ENCODE results near the gene NLE1. TPM values are rescaled to one million over a fixed set of nuclear protein-coding genes. Genes with fewer than 3 reads are reported as not detected.

Gene NLE1
- total and polyA plus RNA-seq, 8 donors, result 6.2 to 208 (median 9.2) TPM; not detected in 1

- Histone ChIP-seq H3K27me3 (no peaks in the 10 kb centered on the region), H3K4me3 (no peak overlapping the region), H3K9me3 (no peaks in the 10 kb centered on the region), H3K4me1 (no peaks in the 10 kb centered on the region), H3K36me3 (peaks cover 16 to 73% (median 71%) of the 10 kb centered on the region in 4 donors), H3K27ac (no peak overlapping the region)
- no peak for DNase-seq
- intact Hi-C loops (cut with DNase I; ENCODE audit: low total_unique reads), result no loop called here
- 94 to 97% (median 96%) methylated on average over 5 of the region's 5 CpGs for WGBS, 5 donors
- TF ChIP-seq CTCF (IDR thresholded peaks at IDR 0.05) (no peak), EP300 (IDR thresholded peaks at IDR 0.05) (no peak), POLR2A (IDR thresholded peaks at IDR 0.05) (no peak), POLR2AphosphoS5 (IDR thresholded peaks at IDR 0.05) (no peak)
Measured at GRCh38 chr17:35104844-35105450, 37.2 kb downstream of the NLE1 start.

- Histone ChIP-seq H3K4me3 (no peak overlapping the region), H3K36me3 (peaks cover 21 to 90% (median 85%) of the 10 kb centered on the region in 4 donors), H3K27ac (no peak overlapping the region), H3K9me3 (no peaks in the 10 kb centered on the region), H3K27me3 (no peaks in the 10 kb centered on the region), H3K4me1 (no peaks in the 10 kb centered on the region)
- TF ChIP-seq POLR2AphosphoS5 (IDR thresholded peaks at IDR 0.05) (no peak), EP300 (IDR thresholded peaks at IDR 0.05) (no peak), CTCF (IDR thresholded peaks at IDR 0.05) (no peak)
- intact Hi-C loops (cut with DNase I; ENCODE audit: low total_unique reads), result no loop called here
- DNase-seq, result no peak
- 84 to 94% (median 91%) methylated on average over 3 to 5 of the region's 5 CpGs for WGBS, 5 donors
Measured at GRCh38 chr17:35103271-35103670, 38.8 kb downstream of the NLE1 start.

GRCh38 chr17:35101725-35102124 is 40.4 kb downstream of the NLE1 start:
- H3K36me3 ChIP-seq, result peaks cover 21 to 92% (median 85%) of the 10 kb centered on the region in 4 donors
- intact Hi-C loops (cut with DNase I; ENCODE audit: low total_unique reads), result no loop called here
- H3K27me3 ChIP-seq, result no peaks in the 10 kb centered on the region
- 84 to 92% (median 91%) methylated on average over 2 of the region's 2 CpGs for WGBS, 5 donors
- H3K4me3 ChIP-seq, result no peak overlapping the region
- no peak overlapping the region for H3K27ac ChIP-seq
- H3K4me1 ChIP-seq, result no peaks in the 10 kb centered on the region
- H3K9me3 ChIP-seq, result no peaks in the 10 kb centered on the region
- no peak for TF ChIP-seq POLR2A (IDR thresholded peaks at IDR 0.05)
- no peak for DNase-seq

- no peak for DNase-seq
- TF ChIP-seq CTCF (IDR thresholded peaks at IDR 0.05) (no peak), POLR2AphosphoS5 (IDR thresholded peaks at IDR 0.05) (no peak), POLR2A (IDR thresholded peaks at IDR 0.05) (no peak), EP300 (IDR thresholded peaks at IDR 0.05) (no peak)
- intact Hi-C loops (cut with DNase I; ENCODE audit: low total_unique reads), result no loop called here
- Histone ChIP-seq H3K27me3 (no peaks in the 10 kb centered on the region), H3K4me1 (no peaks in the 10 kb centered on the region), H3K27ac (no peak overlapping the region), H3K4me3 (no peak overlapping the region), H3K36me3 (peaks cover 21 to 85% (median 78%) of the 10 kb centered on the region in 4 donors), H3K9me3 (no peaks in the 10 kb centered on the region)
- WGBS, 5 donors, result 94 to 97% (median 96%) methylated on average over 14 of the region's 14 CpGs
Measured at GRCh38 chr17:35101036-35101435, 41.1 kb downstream of the NLE1 start.

GRCh38 chr17:35099908-35100307 is 42.2 kb downstream of the NLE1 start:
- no peak for DNase-seq
- intact Hi-C loops (cut with DNase I; ENCODE audit: low total_unique reads), result loop anchor here (10.0 kb wide), 1 partner anchor 95 kb away; no protein-coding TSS in a partner anchor
- H3K9me3 ChIP-seq, result no peaks in the 10 kb centered on the region
- H3K36me3 ChIP-seq, result peaks cover 21 to 73% (median 67%) of the 10 kb centered on the region in 4 donors
- H3K4me1 ChIP-seq, result no peaks in the 10 kb centered on the region
- H3K27me3 ChIP-seq, result no peaks in the 10 kb centered on the region
- WGBS, 5 donors, result 84 to 93% (median 90%) methylated on average over 3 of the region's 3 CpGs
- H3K4me3 ChIP-seq, result no peak overlapping the region
- TF ChIP-seq CTCF (IDR thresholded peaks at IDR 0.05) (no peak), POLR2AphosphoS5 (IDR thresholded peaks at IDR 0.05) (no peak), POLR2A (IDR thresholded peaks at IDR 0.05) (no peak), EP300 (IDR thresholded peaks at IDR 0.05) (no peak)
- no peak overlapping the region for H3K27ac ChIP-seq
